K562 (cell line): ENCODE data around the gene RUSC1. TPM values are rescaled to one million over a fixed set of nuclear protein-coding genes. Genes with fewer than 3 reads are reported as not detected.

Source experiments
- ELF1 ChIP-seq: fragments of 200-800 bp; sonication (Bioruptor generic); IDR thresholded peaks from 2 replicates; pipeline ENCODE4 v1.6.1; 2016; ENCODE audit warnings: missing genetic modification characterization, missing compliant biosample characterization
- LEF1 ChIP-seq: fragments of 450-650 bp; IDR thresholded peaks from 2 replicates; pipeline ENCODE4 v1.6.1; 2016; ENCODE audit warnings: mild to moderate bottlenecking
- MAZ ChIP-seq, 2 experiments: fragments of 450-650 bp in 1 of 2; sonication (generic) in 1 of 2; formaldehyde crosslinking; IDR thresholded peaks in 1 of 2; conservative IDR thresholded peaks in 1 of 2; 2 replicates each; pipeline versions ENCODE4 v1.4.0 to v1.5.0; 2020; ENCODE audit warnings: mild to moderate bottlenecking in 1 of 2, missing genetic modification reagents in 1 of 2
- OTX1 ChIP-seq: fragments of 450-650 bp; formaldehyde crosslinking; IDR thresholded peaks from 2 replicates; pipeline ENCODE4 v1.4.0; 2022; ENCODE audit warnings: mild to moderate bottlenecking
- PCBP1 ChIP-seq: fragments of 200-400 bp; formaldehyde crosslinking; IDR thresholded peaks from 2 replicates; pipeline ENCODE4 v1.6.1; 2018; ENCODE audit warnings: mild to moderate bottlenecking, low read depth, low read length; ENCODE audit not compliant: poor library complexity, severe bottlenecking
- POLR2G ChIP-seq: fragments of 200-400 bp; formaldehyde crosslinking; IDR thresholded peaks from 2 replicates; pipeline ENCODE4 v1.6.1; 2017; ENCODE audit warnings: low read depth, mild to moderate bottlenecking, antibody characterized with exemption, low read length, moderate library complexity
- RBFOX2 ChIP-seq: fragments of 200-400 bp; formaldehyde crosslinking; IDR thresholded peaks from 2 replicates; pipeline ENCODE4 v1.6.1; 2017; ENCODE audit warnings: low read depth, mild to moderate bottlenecking, low read length, moderate library complexity
- polyA plus RNA-seq, 8 experiments: library from polyadenylated mRNA; depleted of rRNA in 4 of 8; stranded (reverse) in 5 of 8; unstranded in 3 of 8; fragments of >200 nt; fragmentation: Nextera tagmentation in 2 of 8; fragmentation: Illumina TruSeq in 1 of 8; extraction: Ambion mirVana in 2 of 8; extraction: Trizol in 1 of 8; gene quantifications; 2 replicates each; pipeline versions ENCODE4 v1.2.1 to v1.2.3, GENCODE V29; 2011 to 2014; ENCODE audit warnings: inconsistent platforms in 1 of 8, missing spikeins in 1 of 8
- total RNA-seq, 7 experiments: library from RNA; depleted of rRNA in 6 of 7; stranded (reverse); fragments of >200 nt in 6 of 7; fragmentation: Illumina TruSeq in 2 of 7; extraction: Trizol in 2 of 7; gene quantifications; 2 replicates each; pipeline versions ENCODE4 v1.2.1 to v1.2.3, GENCODE V29; 2011 to 2021; ENCODE audit warnings: low replicate concordance in 1 of 7
- TF ChIP-seq, protein P1 (sequence below): fragments of 250-450 bp; sonication (Bioruptor Pico); IDR thresholded peaks from 2 replicates; pipeline ENCODE4 v1.9.0; 2021; ENCODE audit warnings: mild to moderate bottlenecking, inconsistent platforms

The RUSC1 gene
- total and polyA plus RNA-seq, 9 of the 15 experiments (the other 6 are each of a cell fraction or from before 2014, with no cell fraction given) = 5.7 to 68.3 (median 33.6) TPM

DNA sequence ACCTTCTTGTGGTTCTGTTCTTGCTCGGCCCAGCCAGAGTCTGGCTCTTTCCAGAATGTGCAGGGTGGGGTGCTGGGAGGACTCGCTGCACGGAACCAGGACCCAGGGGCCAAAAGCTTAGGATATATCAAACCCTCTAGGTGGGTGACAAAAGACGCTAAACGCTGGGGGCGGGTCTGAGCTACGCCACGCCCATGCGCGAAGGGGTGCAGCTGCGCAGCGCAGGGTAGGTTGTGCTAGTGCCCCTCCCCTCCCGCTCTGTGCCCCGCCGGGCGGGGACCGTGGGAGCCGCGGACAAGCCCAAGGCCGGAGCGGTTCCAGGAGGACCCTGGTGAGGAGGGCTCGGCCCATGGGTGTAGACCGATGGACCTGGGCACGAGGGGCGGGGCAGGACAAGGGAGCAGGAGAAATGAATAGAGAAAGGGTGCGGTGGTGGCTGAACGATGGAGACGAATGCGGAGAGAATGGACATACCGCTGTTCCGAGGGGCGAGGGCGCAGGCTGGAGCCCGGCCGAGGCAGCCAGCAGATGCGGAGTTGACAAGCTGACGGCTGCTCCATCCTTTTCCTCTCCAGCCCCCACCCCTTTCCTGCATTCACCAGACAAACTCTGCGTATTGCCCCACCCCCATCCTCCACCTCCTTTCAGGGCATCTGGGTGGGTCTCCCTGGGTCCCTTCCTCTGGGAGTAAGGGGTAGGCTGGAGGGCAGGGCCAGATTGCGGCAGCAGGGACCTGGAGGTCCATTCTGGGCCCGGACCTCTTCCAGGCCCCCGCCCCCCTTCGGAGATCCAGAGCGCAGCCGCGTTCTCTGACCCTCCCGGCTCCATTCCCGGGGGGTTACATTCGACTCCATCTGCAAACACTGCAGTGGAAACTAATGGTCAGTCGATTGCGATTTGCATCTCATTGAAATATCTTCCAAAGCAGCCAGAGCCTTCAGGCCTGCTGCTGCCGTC is at the start of gene RUSC1 (continued):
- TF ChIP-seq, protein P1, sequence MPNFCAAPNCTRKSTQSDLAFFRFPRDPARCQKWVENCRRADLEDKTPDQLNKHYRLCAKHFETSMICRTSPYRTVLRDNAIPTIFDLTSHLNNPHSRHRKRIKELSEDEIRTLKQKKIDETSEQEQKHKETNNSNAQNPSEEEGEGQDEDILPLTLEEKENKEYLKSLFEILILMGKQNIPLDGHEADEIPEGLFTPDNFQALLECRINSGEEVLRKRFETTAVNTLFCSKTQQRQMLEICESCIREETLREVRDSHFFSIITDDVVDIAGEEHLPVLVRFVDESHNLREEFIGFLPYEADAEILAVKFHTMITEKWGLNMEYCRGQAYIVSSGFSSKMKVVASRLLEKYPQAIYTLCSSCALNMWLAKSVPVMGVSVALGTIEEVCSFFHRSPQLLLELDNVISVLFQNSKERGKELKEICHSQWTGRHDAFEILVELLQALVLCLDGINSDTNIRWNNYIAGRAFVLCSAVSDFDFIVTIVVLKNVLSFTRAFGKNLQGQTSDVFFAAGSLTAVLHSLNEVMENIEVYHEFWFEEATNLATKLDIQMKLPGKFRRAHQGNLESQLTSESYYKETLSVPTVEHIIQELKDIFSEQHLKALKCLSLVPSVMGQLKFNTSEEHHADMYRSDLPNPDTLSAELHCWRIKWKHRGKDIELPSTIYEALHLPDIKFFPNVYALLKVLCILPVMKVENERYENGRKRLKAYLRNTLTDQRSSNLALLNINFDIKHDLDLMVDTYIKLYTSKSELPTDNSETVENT (CRISPR knock-in tag) = 0 out of 2 replicates have a peak, but pooled peaks have one; percentile 59
- TF ChIP-seq ELF1 (tag) = no peak
- TF ChIP-seq LEF1 = no peak
- TF ChIP-seq MAZ (CRISPR knock-in tag; conservative IDR thresholded peaks at IDR 0.05 in 1 of 2, IDR thresholded peaks at IDR 0.05 in 1 of 2) = peak; percentile 40 to 60; a peak in 3 of 4 replicates
- TF ChIP-seq OTX1 (CRISPR knock-in tag) = 0 out of 2 replicates have a peak, but pooled peaks have one; percentile 45
- peak; percentile 32 for TF ChIP-seq PCBP1
- peak; percentile 71 for TF ChIP-seq RBFOX2
- peak; percentile 82 for TF ChIP-seq POLR2G
